Measurements from ENCODE around the gene SLC9B2. TPM values are rescaled to one million over a fixed set of nuclear protein-coding genes. Genes with fewer than 3 reads are reported as not detected.
"Not testable (repeated sequence)": the region's sequence is repeated elsewhere in the genome, so short reads cannot be mapped to it uniquely, and the experiment has no call there.

The SLC9B2 gene
- total RNA-seq, 6 donors from 2014 or later: 1.00 to 18.9 (median 4.3) TPM

DNA sequence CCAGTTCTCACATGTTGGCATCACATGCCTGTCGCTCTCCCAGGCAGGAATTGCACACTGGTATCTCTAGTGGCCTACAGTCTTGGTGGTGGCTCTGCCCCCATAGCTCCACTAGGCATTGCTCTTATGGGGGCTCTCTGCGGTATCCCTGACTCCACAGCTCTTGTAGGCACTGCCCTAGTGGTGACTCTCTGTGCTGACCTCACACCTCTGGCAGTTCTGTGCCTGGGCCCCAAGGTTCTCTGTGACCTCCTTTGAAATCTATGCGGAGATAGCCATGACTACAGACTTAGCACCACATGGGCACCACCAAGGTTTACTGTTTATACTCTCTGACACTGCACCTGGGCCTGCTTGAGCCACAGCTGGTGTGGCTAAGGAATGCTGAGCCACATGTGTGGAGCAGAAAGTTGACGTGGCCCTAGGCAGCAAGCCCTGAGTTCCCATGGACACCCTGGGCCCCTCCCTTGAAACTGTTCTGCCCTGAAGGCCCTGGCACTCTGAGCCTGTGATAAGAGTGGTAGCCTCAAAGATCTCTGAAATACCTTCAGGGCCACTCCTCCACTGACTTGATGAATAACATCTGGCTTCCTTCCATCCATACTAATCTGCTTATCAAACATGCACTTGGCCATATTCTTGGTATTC lies 65.1 kb downstream of the SLC9B2 start:
- ATAC-seq (ENCODE audit: low FRiP score in 2 of 2) (peak; percentile 58 to 91), DNase-seq (peak in 1 of 2 donors; percentile 64)
- Histone ChIP-seq H3K4me3 (no peak overlapping the region), H3K27ac (peak overlapping the region; percentile 24 to 73 (median 45)), H3K9me3 (no peaks in the 10 kb centered on the region), H3K36me3 (no peaks in the 10 kb centered on the region), H3K27me3 (no peaks in the 10 kb centered on the region), H3K4me1 (peaks cover 9 to 15% (median 13%) of the 10 kb centered on the region in 4 donors)
- 60 to 90% methylated on average over 2 to 4 of the region's 4 CpGs for WGBS, 2 donors
- TF ChIP-seq POLR2AphosphoS5 (IDR thresholded peaks at IDR 0.05) (peak in 1 of 2 donors; percentile 4), EP300 (IDR thresholded peaks at IDR 0.05) (no peak)

DNA sequence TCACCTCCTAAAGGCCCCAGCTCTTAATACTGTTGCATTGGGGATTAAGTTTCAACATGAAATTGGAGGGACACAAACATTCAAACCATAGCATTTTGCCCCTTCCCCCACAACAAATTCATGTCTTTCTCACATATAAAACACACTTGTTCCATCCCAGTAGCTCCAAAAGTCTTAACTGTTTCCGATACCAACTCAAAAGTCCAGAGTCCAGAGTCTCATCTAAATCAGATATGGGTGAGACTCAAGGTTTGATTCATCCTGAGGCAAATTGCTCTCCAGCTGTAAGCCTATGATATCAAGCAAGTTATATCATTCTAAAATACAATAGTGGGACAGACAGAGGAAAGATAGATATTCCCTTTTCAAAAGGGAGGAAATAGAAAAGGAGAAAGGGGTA lies 65.8 kb downstream of the SLC9B2 start:
- Histone ChIP-seq H3K27me3 (no peaks in the 10 kb centered on the region), H3K4me1 (peaks cover 9 to 15% (median 13%) of the 10 kb centered on the region in 4 donors), H3K4me3 (no peak overlapping the region), H3K27ac (peak overlapping the region in 2 of 4 donors; percentile 62 to 73), H3K36me3 (no peaks in the 10 kb centered on the region), H3K9me3 (no peaks in the 10 kb centered on the region)
- DNase-seq (no peak), ATAC-seq (ENCODE audit: low FRiP score in 2 of 2) (no peak)
- 100% methylated on average over 1 of the region's 1 CpG for WGBS, 2 donors
- TF ChIP-seq, protein P1, sequence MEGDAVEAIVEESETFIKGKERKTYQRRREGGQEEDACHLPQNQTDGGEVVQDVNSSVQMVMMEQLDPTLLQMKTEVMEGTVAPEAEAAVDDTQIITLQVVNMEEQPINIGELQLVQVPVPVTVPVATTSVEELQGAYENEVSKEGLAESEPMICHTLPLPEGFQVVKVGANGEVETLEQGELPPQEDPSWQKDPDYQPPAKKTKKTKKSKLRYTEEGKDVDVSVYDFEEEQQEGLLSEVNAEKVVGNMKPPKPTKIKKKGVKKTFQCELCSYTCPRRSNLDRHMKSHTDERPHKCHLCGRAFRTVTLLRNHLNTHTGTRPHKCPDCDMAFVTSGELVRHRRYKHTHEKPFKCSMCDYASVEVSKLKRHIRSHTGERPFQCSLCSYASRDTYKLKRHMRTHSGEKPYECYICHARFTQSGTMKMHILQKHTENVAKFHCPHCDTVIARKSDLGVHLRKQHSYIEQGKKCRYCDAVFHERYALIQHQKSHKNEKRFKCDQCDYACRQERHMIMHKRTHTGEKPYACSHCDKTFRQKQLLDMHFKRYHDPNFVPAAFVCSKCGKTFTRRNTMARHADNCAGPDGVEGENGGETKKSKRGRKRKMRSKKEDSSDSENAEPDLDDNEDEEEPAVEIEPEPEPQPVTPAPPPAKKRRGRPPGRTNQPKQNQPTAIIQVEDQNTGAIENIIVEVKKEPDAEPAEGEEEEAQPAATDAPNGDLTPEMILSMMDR (IDR thresholded peaks at IDR 0.05): no peak
- TF ChIP-seq POLR2AphosphoS5 (IDR thresholded peaks at IDR 0.05): no peak
- TF ChIP-seq EP300 (IDR thresholded peaks at IDR 0.05): no peak

DNA sequence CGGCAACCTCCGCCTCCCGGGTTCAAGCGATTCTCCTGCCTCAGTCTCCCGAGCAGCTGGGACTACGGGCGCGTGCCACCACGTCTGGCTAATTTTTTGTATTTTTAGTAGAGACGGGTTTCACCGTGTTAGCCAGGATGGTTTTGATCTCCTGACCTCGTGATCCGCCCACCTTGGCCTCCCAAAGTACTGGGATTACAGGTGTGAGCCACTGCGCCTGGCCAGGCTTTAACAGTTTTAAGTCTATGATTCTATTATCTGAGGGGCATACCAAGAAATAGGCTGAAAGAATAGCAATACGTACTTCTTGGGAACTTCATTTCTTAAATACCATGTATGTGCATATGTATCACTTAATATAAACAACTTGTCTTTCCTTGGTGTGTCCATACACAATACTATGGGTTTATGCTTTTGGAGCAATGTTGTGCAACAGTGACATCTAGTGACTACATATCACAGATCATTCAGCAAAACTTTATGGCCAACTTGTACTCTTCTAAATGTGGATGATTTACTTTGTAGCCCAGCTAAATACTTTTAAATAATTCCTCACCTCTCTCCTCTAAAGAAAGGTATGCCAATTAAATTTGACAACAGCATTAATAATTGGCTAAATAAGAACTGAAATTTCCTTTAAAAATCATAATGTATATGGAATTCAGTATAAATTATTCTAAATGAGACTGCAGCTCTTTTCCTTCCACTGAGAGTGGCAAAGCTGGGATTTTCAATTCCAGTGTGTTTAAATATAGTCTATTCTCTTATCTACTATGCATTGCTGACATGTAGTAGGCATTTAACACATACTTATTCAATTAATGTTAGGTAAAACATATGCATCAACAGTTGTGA lies 67.5 kb downstream of the SLC9B2 start:
- Histone ChIP-seq H3K36me3 (no peaks in the 10 kb centered on the region), H3K9me3 (no peaks in the 10 kb centered on the region), H3K4me3 (no peak overlapping the region), H3K4me1 (peaks cover 9 to 15% (median 13%) of the 10 kb centered on the region in 4 donors), H3K27ac (no peak overlapping the region), H3K27me3 (no peaks in the 10 kb centered on the region)
- DNase-seq (peak in 1 of 2 donors; percentile 14), ATAC-seq (ENCODE audit: low FRiP score in 2 of 2) (peak; percentile 79 to 89)
- WGBS, 2 donors: 73 to 76% methylated on average over 15 of the region's 15 CpGs
- TF ChIP-seq, protein P1 (IDR thresholded peaks at IDR 0.05): peak; percentile 23 to 80 (median 52)
- TF ChIP-seq EP300 (IDR thresholded peaks at IDR 0.05): no peak

DNA sequence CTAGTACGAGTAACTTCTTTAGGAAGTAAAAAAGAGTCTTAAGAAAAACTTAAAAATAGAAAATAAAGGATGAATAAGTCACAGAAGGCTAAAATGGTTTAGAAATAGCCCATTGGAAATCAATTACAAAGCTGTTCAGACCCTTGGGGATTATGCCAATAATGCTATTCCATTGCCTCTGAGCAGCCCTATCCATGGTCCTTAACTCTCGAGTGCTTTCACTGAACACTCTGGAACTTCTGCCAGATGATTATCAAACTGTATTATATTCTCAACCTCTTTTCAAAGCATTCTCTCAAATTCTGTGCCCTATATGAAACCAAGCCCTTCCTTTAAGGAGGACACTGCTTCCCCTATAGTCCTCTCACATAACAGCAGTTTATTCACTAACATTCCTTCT lies 74.0 kb downstream of the SLC9B2 start:
- H3K27me3 ChIP-seq: no peaks in the 10 kb centered on the region
- H3K36me3 ChIP-seq: no peaks in the 10 kb centered on the region
- DNase-seq (no peak), ATAC-seq (ENCODE audit: low FRiP score in 2 of 2) (no peak)
- TF ChIP-seq, protein P1 (IDR thresholded peaks at IDR 0.05): no peak
- no peak for TF ChIP-seq POLR2AphosphoS5 (IDR thresholded peaks at IDR 0.05)
- no peak for TF ChIP-seq EP300 (IDR thresholded peaks at IDR 0.05)
- TF ChIP-seq POLR2A (IDR thresholded peaks at IDR 0.05): no peak
- WGBS, 2 donors: 71 to 80% methylated on average over 2 of the region's 2 CpGs
- no peak overlapping the region for H3K4me3 ChIP-seq
- no peak overlapping the region for H3K27ac ChIP-seq
- H3K4me1 ChIP-seq: no peaks in the 10 kb centered on the region
- H3K9me3 ChIP-seq: no peaks in the 10 kb centered on the region

DNA sequence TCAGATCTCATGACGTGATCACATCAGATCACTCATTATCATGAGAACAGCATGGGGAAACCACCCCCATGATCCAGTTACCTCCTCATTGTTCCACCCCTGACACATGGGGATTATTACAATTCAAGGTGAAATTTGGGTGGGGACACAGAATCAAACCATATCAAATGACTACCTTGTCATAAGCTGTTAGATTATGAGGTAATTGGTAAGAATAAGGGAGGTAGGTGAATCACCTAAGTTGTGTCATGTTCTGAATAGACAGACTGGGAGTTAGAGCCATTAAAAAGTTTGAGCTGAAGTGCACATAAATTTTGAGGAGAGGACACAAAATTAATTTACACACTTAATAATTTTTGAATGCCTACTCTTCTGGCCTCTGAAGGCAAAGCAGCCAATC lies 81.8 kb downstream of the SLC9B2 start:
- 90 to 95% methylated on average over 1 of the region's 1 CpG for WGBS, 2 donors

DNA sequence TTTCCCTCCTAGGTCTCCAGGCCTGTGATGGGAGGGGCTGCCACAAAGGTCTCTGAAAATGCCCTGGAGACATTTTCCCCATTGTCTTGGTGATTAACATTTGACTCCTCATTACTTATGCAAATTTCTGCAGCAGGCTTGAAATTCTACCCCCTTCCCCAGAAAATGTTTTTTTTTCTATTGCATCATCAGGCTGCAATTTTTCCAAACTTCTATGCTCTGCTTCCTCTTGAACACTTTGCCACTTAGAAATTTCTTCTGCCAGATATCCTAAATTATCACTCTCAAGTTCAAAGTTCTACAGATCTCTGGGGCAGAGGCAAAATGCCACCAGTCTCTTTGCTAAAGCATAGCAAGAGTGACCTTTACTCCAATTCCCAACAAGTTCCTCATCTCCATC lies 82.6 kb downstream of the SLC9B2 start:
- H3K36me3 ChIP-seq; H3K4me1 ChIP-seq; ATAC-seq (ENCODE audit: low FRiP score in 2 of 2); H3K27me3 ChIP-seq; H3K9me3 ChIP-seq; H3K4me3 ChIP-seq; H3K27ac ChIP-seq; DNase-seq: not testable (repeated sequence)

More for the DNA sequence above, 81.8 kb downstream of the SLC9B2 start:
- TF ChIP-seq EP300 (IDR thresholded peaks at IDR 0.05) (no peak), POLR2A (IDR thresholded peaks at IDR 0.05) (no peak), POLR2AphosphoS5 (IDR thresholded peaks at IDR 0.05) (no peak)
- TF ChIP-seq, protein P1 (IDR thresholded peaks at IDR 0.05): no peak
- Histone ChIP-seq H3K27me3 (no peaks in the 10 kb centered on the region), H3K4me1 (no peaks in the 10 kb centered on the region), H3K36me3 (no peaks in the 10 kb centered on the region), H3K27ac (no peak overlapping the region), H3K9me3 (no peaks in the 10 kb centered on the region), H3K4me3 (no peak overlapping the region)
- DNase-seq: no peak
- ATAC-seq (ENCODE audit: low FRiP score in 2 of 2): no peak

Measured in upper lobe of left lung (tissue), 6 donors.